ENCODE measurements around the gene PAX6.

PAX6 gene

GRCh38 chr11:31817054-31817620, 6.0 kb upstream of the PAX6 start:
- no peak overlapping the region for H3K27ac ChIP-seq (ENCODE audit: low read depth, low read length)
- H3K9ac ChIP-seq (ENCODE audit: low read length in 5 of 5) = no peak overlapping the region
- no peaks in the 10 kb centered on the region for H3K36me3 ChIP-seq (ENCODE audit: control insufficient read depth in 5 of 5, insufficient read depth in 5 of 5, low read length in 5 of 5)
- H3K27me3 ChIP-seq (ENCODE audit: control insufficient read depth in 5 of 5, insufficient read depth in 4 of 5, low read length in 5 of 5) = peaks cover 80 to 97% (median 93%) of the 10 kb centered on the region in 5 donors
- peak overlapping the region in 4 of 5 donors; percentile 19 to 56 (median 35) for H3K4me3 ChIP-seq (ENCODE audit: low read depth in 1 of 5, low read length in 5 of 5)
- H3K4me1 ChIP-seq (ENCODE audit: control insufficient read depth in 5 of 5, insufficient read depth in 5 of 5, low read length in 5 of 5) = peaks cover 0 to 62% (median 60%) of the 10 kb centered on the region in 5 donors
- H3K9me3 ChIP-seq (ENCODE audit: control insufficient read depth in 5 of 5, low read length in 5 of 5) = no peaks in the 10 kb centered on the region

- H3K27ac ChIP-seq (ENCODE audit: low read depth, low read length) = no peak overlapping the region
- no peak overlapping the region for H3K9ac ChIP-seq (ENCODE audit: low read length in 5 of 5)
- H3K9me3 ChIP-seq (ENCODE audit: control insufficient read depth in 5 of 5, low read length in 5 of 5) = no peaks in the 10 kb centered on the region
- no peaks in the 10 kb centered on the region for H3K36me3 ChIP-seq (ENCODE audit: control insufficient read depth in 5 of 5, insufficient read depth in 5 of 5, low read length in 5 of 5)
- peak overlapping the region in 4 of 5 donors; percentile 19 to 56 (median 40) for H3K4me3 ChIP-seq (ENCODE audit: low read depth in 1 of 5, low read length in 5 of 5)
- peaks cover 75 to 95% (median 87%) of the 10 kb centered on the region in 5 donors for H3K27me3 ChIP-seq (ENCODE audit: control insufficient read depth in 5 of 5, insufficient read depth in 4 of 5, low read length in 5 of 5)
- peaks cover 0 to 67% (median 65%) of the 10 kb centered on the region in 5 donors for H3K4me1 ChIP-seq (ENCODE audit: control insufficient read depth in 5 of 5, insufficient read depth in 5 of 5, low read length in 5 of 5)
Measured at GRCh38 chr11:31816468-31817053, 5.4 kb upstream of the PAX6 start.

DNA sequence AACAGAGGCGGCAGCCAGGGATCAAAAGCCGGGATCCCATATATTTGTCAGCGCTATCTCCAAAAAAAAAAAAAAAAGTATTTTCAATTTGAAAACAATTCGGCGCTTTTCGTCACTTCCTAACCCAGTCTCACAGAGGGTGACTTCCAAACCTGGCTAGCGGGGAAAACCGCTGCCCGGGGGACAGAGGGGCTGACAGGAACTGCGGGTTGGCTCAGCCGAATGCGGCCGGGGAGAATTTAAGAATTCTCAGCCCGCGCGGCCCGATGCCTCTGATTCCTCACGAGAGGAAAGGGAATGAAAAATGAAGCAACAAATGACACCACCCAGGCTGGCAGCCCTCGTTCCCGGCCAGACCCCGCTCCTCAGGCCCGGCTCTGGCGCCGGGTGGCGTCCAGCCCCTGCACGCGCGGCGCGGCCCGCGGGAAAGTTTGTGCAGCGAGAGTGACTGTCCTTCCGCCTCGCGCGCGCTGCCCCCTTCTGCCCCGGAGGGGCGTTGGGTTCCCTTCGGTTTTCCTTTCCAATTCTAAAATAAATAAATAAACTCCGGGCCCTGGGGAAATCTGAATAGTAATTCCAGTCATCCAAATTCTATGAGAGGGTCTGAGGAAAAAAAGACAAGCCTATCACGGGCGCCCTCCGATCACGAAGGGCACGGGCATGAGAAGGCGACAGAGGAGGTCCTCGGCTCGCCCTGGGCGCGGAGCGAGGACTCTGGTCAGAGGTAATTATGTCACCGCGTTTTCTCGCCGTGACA, 4.8 kb upstream of the PAX6 start:
- H3K9me3 ChIP-seq (ENCODE audit: control insufficient read depth in 5 of 5, low read length in 5 of 5) = no peaks in the 10 kb centered on the region
- H3K27ac ChIP-seq (ENCODE audit: low read depth, low read length) = no peak overlapping the region
- peaks cover 0 to 74% (median 72%) of the 10 kb centered on the region in 5 donors for H3K4me1 ChIP-seq (ENCODE audit: control insufficient read depth in 5 of 5, insufficient read depth in 5 of 5, low read length in 5 of 5)
- peak overlapping the region in 3 of 5 donors; percentile 36 to 56 (median 44) for H3K4me3 ChIP-seq (ENCODE audit: low read depth in 1 of 5, low read length in 5 of 5)
- peak overlapping the region in 1 of 5 donors; percentile 4 for H3K9ac ChIP-seq (ENCODE audit: low read length in 5 of 5)
- no peaks in the 10 kb centered on the region for H3K36me3 ChIP-seq (ENCODE audit: control insufficient read depth in 5 of 5, insufficient read depth in 5 of 5, low read length in 5 of 5)
- H3K27me3 ChIP-seq (ENCODE audit: control insufficient read depth in 5 of 5, insufficient read depth in 4 of 5, low read length in 5 of 5) = peaks cover 71 to 95% (median 86%) of the 10 kb centered on the region in 5 donors

DNA sequence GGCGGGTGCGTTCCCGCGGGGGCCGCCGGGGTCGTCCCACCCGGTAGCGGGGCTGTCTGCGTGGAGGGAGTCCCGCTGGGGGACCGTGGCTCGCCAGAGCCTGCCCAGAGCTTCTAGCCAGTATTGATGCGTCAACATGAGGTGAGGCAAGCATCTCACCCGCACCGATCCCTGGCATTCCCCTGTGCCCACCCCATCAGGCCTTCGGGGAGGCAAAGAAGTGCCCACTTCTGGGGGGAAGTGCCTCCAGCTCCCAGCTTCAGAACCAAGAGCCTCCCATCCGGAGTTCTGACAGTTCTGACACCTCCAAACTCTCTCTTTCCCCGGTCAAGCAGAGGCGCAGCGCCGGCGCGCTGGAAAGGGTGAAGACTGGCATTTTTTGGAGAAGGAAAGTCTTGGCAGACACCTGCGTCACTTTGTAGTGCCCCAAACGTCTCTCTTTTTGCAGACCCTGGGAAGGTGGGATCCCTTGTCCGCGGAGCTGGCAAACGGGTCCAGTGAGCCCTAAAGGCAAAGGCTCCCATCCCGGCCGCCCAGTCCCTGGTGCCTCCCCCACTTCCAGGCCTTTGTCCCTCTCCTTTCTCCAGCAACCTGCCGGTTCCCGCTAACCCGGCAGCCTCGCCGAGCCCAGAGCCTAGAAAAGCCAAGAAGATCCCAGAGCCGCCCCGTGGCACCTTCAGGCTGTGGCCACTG, 3.2 kb upstream of the PAX6 start:
- H3K4me3 ChIP-seq (ENCODE audit: low read depth in 1 of 5, low read length in 5 of 5) = no peak overlapping the region
- peaks cover 0 to 89% (median 84%) of the 10 kb centered on the region in 5 donors for H3K4me1 ChIP-seq (ENCODE audit: control insufficient read depth in 5 of 5, insufficient read depth in 5 of 5, low read length in 5 of 5)
- no peak overlapping the region for H3K27ac ChIP-seq (ENCODE audit: low read depth, low read length)
- peaks cover 61 to 94% (median 82%) of the 10 kb centered on the region in 5 donors for H3K27me3 ChIP-seq (ENCODE audit: control insufficient read depth in 5 of 5, insufficient read depth in 4 of 5, low read length in 5 of 5)
- H3K9me3 ChIP-seq (ENCODE audit: control insufficient read depth in 5 of 5, low read length in 5 of 5) = no peaks in the 10 kb centered on the region
- no peaks in the 10 kb centered on the region for H3K36me3 ChIP-seq (ENCODE audit: control insufficient read depth in 5 of 5, insufficient read depth in 5 of 5, low read length in 5 of 5)
- H3K9ac ChIP-seq (ENCODE audit: low read length in 5 of 5) = no peak overlapping the region

- H3K9me3 ChIP-seq (ENCODE audit: control insufficient read depth in 5 of 5, low read length in 5 of 5) = no peaks in the 10 kb centered on the region
- peaks cover 0 to 86% (median 84%) of the 10 kb centered on the region in 5 donors for H3K4me1 ChIP-seq (ENCODE audit: control insufficient read depth in 5 of 5, insufficient read depth in 5 of 5, low read length in 5 of 5)
- no peak overlapping the region for H3K9ac ChIP-seq (ENCODE audit: low read length in 5 of 5)
- H3K27me3 ChIP-seq (ENCODE audit: control insufficient read depth in 5 of 5, insufficient read depth in 4 of 5, low read length in 5 of 5) = peaks cover 63 to 95% (median 83%) of the 10 kb centered on the region in 5 donors
- H3K27ac ChIP-seq (ENCODE audit: low read depth, low read length) = no peak overlapping the region
- no peaks in the 10 kb centered on the region for H3K36me3 ChIP-seq (ENCODE audit: control insufficient read depth in 5 of 5, insufficient read depth in 5 of 5, low read length in 5 of 5)
- H3K4me3 ChIP-seq (ENCODE audit: low read depth in 1 of 5, low read length in 5 of 5) = peak overlapping the region in 4 of 5 donors; percentile 51 to 69 (median 62)
Measured at GRCh38 chr11:31813391-31814175, 2.5 kb upstream of the PAX6 start.

DNA sequence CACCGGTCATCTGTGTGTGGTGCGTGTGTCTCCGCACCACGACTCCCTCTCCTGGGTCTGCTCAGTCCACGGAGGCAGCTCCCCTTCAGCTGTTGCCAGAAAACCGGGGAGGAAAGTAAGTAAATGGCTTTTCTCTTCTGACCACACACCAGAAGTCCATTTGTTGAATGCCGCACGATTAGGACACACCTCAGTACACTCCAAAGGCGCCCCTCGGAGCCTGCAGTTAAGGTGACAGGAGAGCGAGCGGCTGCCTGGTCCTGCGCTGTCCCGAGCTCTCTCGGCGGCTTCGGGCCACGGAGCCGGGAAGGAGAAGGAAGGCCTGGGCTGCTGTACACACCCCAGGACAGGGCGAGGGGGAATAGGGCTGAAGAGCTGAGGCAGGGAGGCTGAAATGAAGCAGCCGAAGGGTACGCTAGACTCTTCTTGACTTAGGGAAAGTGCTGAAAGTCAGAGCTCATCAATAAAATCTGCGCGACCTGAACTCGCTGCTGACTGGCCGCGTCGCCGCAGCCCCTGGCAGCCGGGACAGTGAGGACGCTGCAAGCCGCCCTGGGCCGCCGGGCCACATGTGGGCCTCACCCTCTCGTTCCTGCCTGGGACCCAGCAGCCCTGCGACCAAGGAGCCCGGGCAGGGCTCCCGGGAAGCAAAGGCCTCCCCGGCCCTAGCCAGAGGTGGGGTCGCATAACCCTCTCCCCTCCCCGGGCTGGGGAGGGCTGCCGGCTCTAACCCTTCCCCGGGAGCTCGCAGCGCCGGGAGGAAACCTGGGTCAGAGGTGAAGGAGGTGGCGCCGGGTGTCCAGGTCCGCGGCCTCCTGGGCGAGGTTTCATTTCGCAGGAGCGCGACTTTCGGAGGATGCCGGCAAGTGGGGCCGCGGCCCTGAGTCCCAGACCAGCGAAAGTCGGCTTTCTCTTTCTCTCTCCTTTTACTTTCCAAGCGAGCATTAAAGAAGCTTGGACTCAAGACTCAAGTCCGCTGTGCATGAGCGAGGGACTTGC, 1.6 kb upstream of the PAX6 start:
- Histone ChIP-seq H3K27ac (ENCODE audit: low read depth, low read length) (no peak overlapping the region), H3K9ac (ENCODE audit: low read length in 5 of 5) (peak overlapping the region in 2 of 5 donors; percentile 30 to 59), H3K4me1 (ENCODE audit: control insufficient read depth in 5 of 5, insufficient read depth in 5 of 5, low read length in 5 of 5) (peaks cover 0 to 78% (median 76%) of the 10 kb centered on the region in 5 donors), H3K27me3 (ENCODE audit: control insufficient read depth in 5 of 5, insufficient read depth in 4 of 5, low read length in 5 of 5) (peaks cover 64 to 95% (median 83%) of the 10 kb centered on the region in 5 donors), H3K4me3 (ENCODE audit: low read depth in 1 of 5, low read length in 5 of 5) (peak overlapping the region; percentile 40 to 69 (median 56)), H3K9me3 (ENCODE audit: control insufficient read depth in 5 of 5, low read length in 5 of 5) (no peaks in the 10 kb centered on the region), H3K36me3 (ENCODE audit: control insufficient read depth in 5 of 5, insufficient read depth in 5 of 5, low read length in 5 of 5) (no peaks in the 10 kb centered on the region)

DNA sequence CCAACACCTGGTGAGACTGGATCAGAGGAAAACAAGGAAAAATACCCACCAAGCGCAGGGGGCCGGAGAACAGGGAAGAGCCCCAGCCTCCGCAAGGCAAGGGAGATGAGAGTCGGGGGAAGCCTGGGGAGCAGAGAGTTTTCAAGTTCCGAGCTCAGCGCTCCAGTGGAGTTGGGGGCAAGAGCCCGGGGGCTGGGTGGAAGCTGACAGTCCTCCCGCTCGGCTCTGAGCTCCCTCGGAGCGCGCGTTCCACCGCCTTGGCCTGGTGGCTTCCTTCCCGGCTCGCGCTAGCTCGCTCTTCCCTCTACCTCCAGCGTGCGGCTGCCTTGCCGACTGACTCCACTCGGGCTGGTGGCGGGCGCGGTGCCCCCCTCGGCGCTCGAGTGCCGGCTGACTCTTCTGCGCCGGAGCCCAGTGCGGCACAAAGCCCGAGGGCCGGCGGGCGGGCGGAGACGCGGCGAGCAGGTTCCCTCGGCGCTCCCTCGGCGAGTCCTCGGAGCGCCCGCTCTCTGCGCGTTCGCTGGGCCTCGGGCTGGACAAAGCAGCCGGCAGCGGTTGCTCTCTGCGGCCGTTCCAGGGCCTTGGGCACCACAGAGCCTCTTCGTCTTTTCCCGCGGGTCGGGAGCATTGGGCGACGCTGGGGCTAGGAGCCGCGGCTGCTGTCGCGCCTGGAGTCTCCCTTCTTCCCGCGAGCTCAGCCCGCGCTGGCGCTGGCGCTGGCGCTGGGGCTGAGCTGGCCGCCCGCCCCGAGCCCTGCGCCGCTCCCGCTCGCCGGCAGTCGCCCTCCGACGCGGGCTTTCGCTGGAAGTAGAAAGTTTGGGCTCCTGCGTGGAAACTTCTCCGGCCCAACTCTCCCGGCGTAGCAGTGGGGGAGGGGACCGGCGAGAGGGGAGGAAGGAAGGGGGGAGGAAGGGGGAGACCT, 1.0 kb downstream of the PAX6 start:
- peak overlapping the region; percentile 36 to 68 (median 54) for H3K4me3 ChIP-seq (ENCODE audit: low read depth in 1 of 5, low read length in 5 of 5)
- peaks cover 63 to 94% (median 87%) of the 10 kb centered on the region in 5 donors for H3K27me3 ChIP-seq (ENCODE audit: control insufficient read depth in 5 of 5, insufficient read depth in 4 of 5, low read length in 5 of 5)
- no peaks in the 10 kb centered on the region for H3K9me3 ChIP-seq (ENCODE audit: control insufficient read depth in 5 of 5, low read length in 5 of 5)
- no peak overlapping the region for H3K9ac ChIP-seq (ENCODE audit: low read length in 5 of 5)
- no peak overlapping the region for H3K27ac ChIP-seq (ENCODE audit: low read depth, low read length)
- H3K36me3 ChIP-seq (ENCODE audit: control insufficient read depth in 5 of 5, insufficient read depth in 5 of 5, low read length in 5 of 5) = no peaks in the 10 kb centered on the region
- peaks cover 0 to 64% (median 57%) of the 10 kb centered on the region in 5 donors for H3K4me1 ChIP-seq (ENCODE audit: control insufficient read depth in 5 of 5, insufficient read depth in 5 of 5, low read length in 5 of 5)

GRCh38 chr11:31809541-31809856, 1.6 kb downstream of the PAX6 start:
- H3K9ac ChIP-seq (ENCODE audit: low read length in 5 of 5) = no peak overlapping the region
- H3K36me3 ChIP-seq (ENCODE audit: control insufficient read depth in 5 of 5, insufficient read depth in 5 of 5, low read length in 5 of 5) = no peaks in the 10 kb centered on the region
- peaks cover 0 to 67% (median 58%) of the 10 kb centered on the region in 5 donors for H3K4me1 ChIP-seq (ENCODE audit: control insufficient read depth in 5 of 5, insufficient read depth in 5 of 5, low read length in 5 of 5)
- peaks cover 64 to 94% (median 87%) of the 10 kb centered on the region in 5 donors for H3K27me3 ChIP-seq (ENCODE audit: control insufficient read depth in 5 of 5, insufficient read depth in 4 of 5, low read length in 5 of 5)
- no peaks in the 10 kb centered on the region for H3K9me3 ChIP-seq (ENCODE audit: control insufficient read depth in 5 of 5, low read length in 5 of 5)
- H3K4me3 ChIP-seq (ENCODE audit: low read depth in 1 of 5, low read length in 5 of 5) = peak overlapping the region in 3 of 5 donors; percentile 54 to 68 (median 63)
- H3K27ac ChIP-seq (ENCODE audit: low read depth, low read length) = no peak overlapping the region
